Stomach (tissue), 19 donors: ENCODE results near the gene TUBA4B. TPM values are rescaled to one million over a fixed set of nuclear protein-coding genes. Genes with fewer than 3 reads are reported as not detected.

ENCODE experiments used
- DNase-seq, 2 donors: peaks; one replicate each; pipeline versions ENCODE4 v3.0.0 to v3.0.0-alpha.2; 2013 to 2019
- H3K27ac ChIP-seq, 5 donors: fragments of 200-600 bp in 4 of 5; sonication (generic) in 4 of 5; one replicate each; pipeline ENCODE4 v1.5.1; 2013 to 2019; ENCODE audit warnings: mild to moderate bottlenecking in 1 of 5, moderate library complexity in 1 of 5
- H3K27me3 ChIP-seq, 3 donors: fragments of 200-600 bp; sonication (generic); one replicate each; pipeline ENCODE4 v1.5.1; 2017 to 2019; ENCODE audit warnings: mixed run types in 1 of 3
- H3K36me3 ChIP-seq, 4 donors: fragments of 200-600 bp; sonication (generic); 1 replicate in 3 of 4; 2 replicates in 1 of 4; pipeline ENCODE4 v1.5.1; 2016 to 2019
- H3K4me1 ChIP-seq, 4 donors: fragments of 200-600 bp; sonication (generic); one replicate each; pipeline ENCODE4 v1.5.1; 2016 to 2019
- H3K4me3 ChIP-seq, 4 donors: fragments of 200-600 bp; sonication (generic) in 3 of 4; one replicate each; pipeline ENCODE4 v1.5.1; 2016 to 2019; ENCODE audit warnings: mild to moderate bottlenecking in 1 of 4
- H3K9me3 ChIP-seq, 4 donors: fragments of 200-600 bp; sonication (generic); one replicate each; pipeline ENCODE4 v1.5.1; 2016 to 2019
- CTCF ChIP-seq, 7 experiments: fragments of 450-650 bp in 4 of 7; fragments of 200-600 bp in 3 of 7; sonication (generic) in 3 of 7; IDR thresholded peaks; one replicate each; pipeline ENCODE4 v1.5.1; 2016 to 2019; ENCODE audit warnings: antibody characterized with exemption in 7 of 7, control low read depth in 2 of 7, mild to moderate bottlenecking in 1 of 7
- EP300 ChIP-seq: sonication (generic); formaldehyde crosslinking; IDR thresholded peaks from one replicate; pipeline ENCODE4 v1.6.1; 2017; ENCODE audit warnings: antibody characterized with exemption
- POLR2A ChIP-seq, 4 donors: fragments of 450-650 bp; IDR thresholded peaks; one replicate each; pipeline ENCODE4 v1.6.1; 2016; ENCODE audit warnings: antibody characterized with exemption in 4 of 4, control low read depth in 2 of 4, mild to moderate bottlenecking in 1 of 4, moderate library complexity in 1 of 4
- POLR2AphosphoS5 ChIP-seq, 3 donors: sonication (generic); formaldehyde crosslinking; IDR thresholded peaks; one replicate each; pipeline ENCODE4 v1.6.1; 2016; ENCODE audit warnings: antibody characterized with exemption in 3 of 3
- WGBS, 5 donors: extraction: QIAGEN DNeasy Blood & Tissue Kit in 3 of 5; methylation state at CpG; one replicate each; pipeline versions ENCODE4 v1.1.5 to v1.1.7; 2013 to 2018; 5-methylcytosine and 5-hydroxymethylcytosine counted together
- intact Hi-C: fragments of 100-400 bp; cut with DNase I; formaldehyde crosslinking; loops from one replicate; pipeline ENCODE4 v1.15.1; 2023; ENCODE audit warnings: low total_unique reads
- long read RNA-seq, 10 donors: transcript quantifications; one replicate each; lab custom pipeline, GENCODE V29; 2026
- polyA plus RNA-seq, 3 donors: library from polyadenylated mRNA; stranded (reverse); fragments of 200-250 nt; gene quantifications; one replicate each; pipeline ENCODE4 v1.2.3, GENCODE V29; 2013
- total RNA-seq, 5 donors: library from RNA; depleted of rRNA; stranded (reverse); fragments of >200 nt; gene quantifications; one replicate each; pipeline versions ENCODE4 v1.1.0 to v1.2.3, GENCODE V29; 2014 to 2016
- donor health status: healthy with polysubstance abuse.
- donor health status: Bipolar disorder and iron deficiency.
- donor health status: healthy.

TUBA4B gene
- not detected for total RNA-seq
- not detected for polyA plus RNA-seq
- long read RNA-seq, donor 1, partial matches to known transcripts: 5 of 5 reads
- long read RNA-seq, donor 1, other reads (novel, unspliced or antisense): 0 of 5 reads
- long read RNA-seq, donor 2: 0 reads
- long read RNA-seq, donor 3, partial matches to known transcripts: 6 of 6 reads
- long read RNA-seq, donor 3, other reads (novel, unspliced or antisense): 0 of 6 reads
- long read RNA-seq, donor 4: 0 reads
- long read RNA-seq, donor 5, partial matches to known transcripts: 5 of 5 reads
- long read RNA-seq, donor 5, other reads (novel, unspliced or antisense): 0 of 5 reads
- long read RNA-seq, donor 6: 0 reads
- long read RNA-seq, donor 7, partial matches to known transcripts: 6 of 14 reads
- long read RNA-seq, donor 7, other reads (novel, unspliced or antisense): 8 of 14 reads
- long read RNA-seq, donor 8: 0 reads
- long read RNA-seq, donor 9: 0 reads
- long read RNA-seq, donor 10: 0 reads

- DNase-seq: peak; percentile 50 to 62
- Histone ChIP-seq H3K27ac (peak within 1 kb of the TSS; percentile 88 to 98 (median 94)), H3K9me3 (no peaks in the 10 kb centered on the region), H3K27me3 (peaks cover 0 to 3% (median 0%) of the 10 kb centered on the region in 3 donors), H3K4me3 (peak within 1 kb of the TSS; percentile 59 to 75 (median 72)), H3K4me1 (peaks cover 64 to 70% (median 67%) of the 10 kb centered on the region in 4 donors), H3K36me3 (peaks cover 14 to 26% (median 21%) of the 10 kb centered on the region in 4 donors)
- TF ChIP-seq POLR2AphosphoS5 (IDR thresholded peaks at IDR 0.05) (peak in 1 of 3 donors; percentile 37), CTCF (IDR thresholded peaks at IDR 0.05) (no peak), EP300 (no peak)
- WGBS, 5 donors: 1 to 3% (median 2%) methylated on average over 33 to 49 of the region's 49 CpGs
- intact Hi-C loops: no loop called here
Observed at GRCh38 chr2:219252900-219253752, at the start of gene TUBA4B. TUBA4B (plus strand) TSS chr2:219253243; CDS start chr2:219253408, 165 bp downstream.

DNA sequence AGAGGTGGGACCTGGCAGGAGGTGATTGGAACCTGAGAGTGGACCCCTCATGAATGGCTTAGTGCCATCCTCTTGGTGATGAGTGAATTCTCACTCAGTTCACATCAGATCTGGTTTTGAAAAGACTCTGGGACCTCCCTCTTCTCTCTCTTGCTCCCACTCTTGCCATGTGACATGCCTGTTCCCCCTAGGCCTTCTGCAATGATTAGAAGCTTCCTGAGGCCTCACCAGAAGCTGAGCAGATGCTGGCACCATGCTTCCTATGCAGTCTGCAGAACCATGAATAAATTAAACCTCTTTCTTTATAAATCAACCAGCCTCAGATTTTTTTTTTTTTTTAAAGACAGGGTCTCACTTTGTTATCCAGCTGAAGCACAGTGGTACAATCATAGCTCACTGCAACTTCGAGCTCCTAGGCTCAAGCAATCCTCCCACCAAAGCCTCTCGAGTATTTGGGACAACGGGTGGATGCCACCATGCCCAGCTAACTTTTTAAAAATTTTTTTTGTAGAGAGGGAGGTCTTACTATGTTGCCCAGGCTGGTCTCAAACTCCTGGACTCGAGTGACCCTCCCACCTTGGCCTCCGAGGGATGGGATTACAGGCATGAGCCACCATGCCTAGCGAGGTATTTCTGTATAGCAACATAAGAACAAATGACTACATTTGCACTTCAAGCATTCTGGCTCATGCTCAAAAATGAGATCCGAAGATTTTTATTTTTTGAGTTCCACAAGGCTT lies 48.4 kb upstream of the TUBA4B start:
- H3K4me3 ChIP-seq: no peak overlapping the region
- H3K27ac ChIP-seq: no peak overlapping the region
- H3K36me3 ChIP-seq: peaks cover 9 to 19% (median 18%) of the 10 kb centered on the region in 4 donors
- peaks cover 15 to 38% (median 29%) of the 10 kb centered on the region in 4 donors for H3K4me1 ChIP-seq
- H3K27me3 ChIP-seq: peaks cover 0 to 4% (median 0%) of the 10 kb centered on the region in 3 donors
- intact Hi-C loops: no loop called here
- no peak for DNase-seq
- TF ChIP-seq POLR2AphosphoS5 (IDR thresholded peaks at IDR 0.05) (no peak), POLR2A (IDR thresholded peaks at IDR 0.05) (no peak), EP300 (no peak)
- H3K9me3 ChIP-seq: no peaks in the 10 kb centered on the region
- 83 to 93% (median 89%) methylated on average over 7 of the region's 7 CpGs for WGBS, 5 donors

DNA sequence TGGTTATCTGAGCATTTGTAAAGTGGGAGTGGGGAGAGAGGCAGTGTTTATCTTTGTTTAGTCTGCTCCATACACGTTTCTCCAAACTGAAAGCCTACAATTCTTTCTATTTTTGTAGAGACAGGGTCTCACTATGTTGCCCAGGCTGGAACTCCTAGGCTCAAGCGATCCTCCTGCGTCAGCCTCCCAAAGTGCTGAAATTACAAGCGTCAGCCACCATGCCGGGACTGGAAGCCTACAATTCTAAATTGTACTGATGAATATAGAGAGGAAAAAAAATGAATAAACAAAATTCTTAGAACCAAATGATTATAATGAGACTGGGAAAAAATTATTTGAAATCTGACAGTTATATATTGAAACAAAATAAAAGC lies 47.9 kb upstream of the TUBA4B start:
- Histone ChIP-seq H3K4me3 (no peak overlapping the region), H3K27me3 (no peaks in the 10 kb centered on the region), H3K27ac (no peak overlapping the region), H3K4me1 (peaks cover 15 to 38% (median 29%) of the 10 kb centered on the region in 4 donors), H3K9me3 (no peaks in the 10 kb centered on the region), H3K36me3 (peaks cover 15 to 25% (median 24%) of the 10 kb centered on the region in 4 donors)
- 82 to 85% (median 84%) methylated on average over 5 of the region's 5 CpGs for WGBS, 5 donors
- intact Hi-C loops: no loop called here
- TF ChIP-seq POLR2A (IDR thresholded peaks at IDR 0.05) (no peak), EP300 (no peak), CTCF (IDR thresholded peaks at IDR 0.05) (no peak), POLR2AphosphoS5 (IDR thresholded peaks at IDR 0.05) (no peak)
- DNase-seq: no peak

DNA sequence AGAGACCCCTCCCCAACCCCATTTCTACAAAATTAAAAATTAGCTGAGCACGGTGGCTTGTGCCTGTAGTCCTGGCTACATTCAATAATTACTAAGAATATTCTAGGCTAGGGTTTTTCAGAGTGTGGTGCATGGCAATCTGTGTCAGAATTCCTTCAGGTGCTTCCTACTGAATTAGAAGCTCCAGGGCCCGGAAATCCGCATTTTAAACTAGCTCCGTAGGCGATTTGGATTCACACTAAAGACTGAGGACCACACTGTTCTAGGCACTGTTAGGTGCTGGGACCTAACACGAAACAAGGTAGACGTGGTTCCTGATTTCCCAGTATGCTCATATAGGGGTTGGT lies 47.1 kb upstream of the TUBA4B start:
- WGBS, 5 donors: 12 to 22% (median 13%) methylated on average over 7 of the region's 7 CpGs

More for the DNA sequence above, 47.1 kb upstream of the TUBA4B start:
- intact Hi-C loops: no loop called here
- TF ChIP-seq POLR2A (IDR thresholded peaks at IDR 0.05): no peak
- no peak for TF ChIP-seq EP300
- TF ChIP-seq POLR2AphosphoS5 (IDR thresholded peaks at IDR 0.05): no peak
- TF ChIP-seq CTCF (IDR thresholded peaks at IDR 0.05): no peak
- H3K27ac ChIP-seq: peak overlapping the region; percentile 97 to 98 (median 97)
- H3K36me3 ChIP-seq: peaks cover 23 to 33% (median 32%) of the 10 kb centered on the region in 4 donors
- no peaks in the 10 kb centered on the region for H3K9me3 ChIP-seq
- DNase-seq: no peak
- H3K4me3 ChIP-seq: peak overlapping the region; percentile 56 to 83 (median 64)
- H3K27me3 ChIP-seq: no peaks in the 10 kb centered on the region
- peaks cover 15 to 38% (median 29%) of the 10 kb centered on the region in 4 donors for H3K4me1 ChIP-seq
